ENCODE measurements around the gene MCM10. TPM values are rescaled to one million over a fixed set of nuclear protein-coding genes. Genes with fewer than 3 reads are reported as not detected.
A peak's percentile ranks its signal among the peaks of the same experiment; 100 is the strongest.

MCM10 gene
- total RNA-seq, 2 donors from 2014 or later, result 38.2 to 44.8 TPM

- Mint-ChIP-seq H3K9me3 (no peaks in the 10 kb centered on the region), H3K27me3 (ENCODE audit: insufficient read depth) (no peaks in the 10 kb centered on the region), H3K4me1 (no peaks in the 10 kb centered on the region), H3K36me3 (ENCODE audit: low read depth) (peaks cover 77% of the 10 kb centered on the region), H3K27ac (no peak overlapping the region), H3K4me3 (no peak overlapping the region)
- 95 to 100% methylated on average over 6 of the region's 6 CpGs for WGBS, 2 experiments (ENCODE audit: insufficient coverage in 1 of 2, insufficient read length in 1 of 2)
- Histone ChIP-seq H3K9me3 (ENCODE audit: control insufficient read depth, low read length) (no peaks in the 10 kb centered on the region), H3K4me3 (ENCODE audit: low read length) (no peak overlapping the region), H3K9ac (ENCODE audit: extremely low read depth, low read length, poor library complexity, severe bottlenecking) (no peak overlapping the region), H3K36me3 (ENCODE audit: control insufficient read depth, insufficient read depth, low read length) (peaks cover 71% of the 10 kb centered on the region), H3K27ac (ENCODE audit: low read depth, low read length) (no peak overlapping the region), H3K27me3 (ENCODE audit: control insufficient read depth, insufficient read depth, low read length, poor library complexity, severe bottlenecking) (no peaks in the 10 kb centered on the region), H3K4me1 (ENCODE audit: control insufficient read depth, insufficient read depth, low read length) (no peaks in the 10 kb centered on the region)
- TF ChIP-seq CTCF (conservative IDR thresholded peaks at IDR 0.05), result no peak
- DNase-seq, result no peak
These were observed 39.8 kb downstream of the MCM10 start for GRCh38 chr10:13201132-13201531.

- WGBS, 2 experiments (ENCODE audit: insufficient coverage in 1 of 2, insufficient read length in 1 of 2), result 91 to 96% methylated on average over 8 to 9 of the region's 9 CpGs
- no peaks in the 10 kb centered on the region for H3K4me1 ChIP-seq (ENCODE audit: control insufficient read depth, insufficient read depth, low read length)
- no peak overlapping the region for H3K9ac ChIP-seq (ENCODE audit: extremely low read depth, low read length, poor library complexity, severe bottlenecking)
- H3K27ac ChIP-seq (ENCODE audit: low read depth, low read length), result no peak overlapping the region
- H3K27me3 Mint-ChIP-seq (ENCODE audit: insufficient read depth), result no peaks in the 10 kb centered on the region
- DNase-seq, result no peak
- H3K36me3 Mint-ChIP-seq (ENCODE audit: low read depth), result peaks cover 66% of the 10 kb centered on the region
- no peaks in the 10 kb centered on the region for H3K27me3 ChIP-seq (ENCODE audit: control insufficient read depth, insufficient read depth, low read length, poor library complexity, severe bottlenecking)
- no peak overlapping the region for H3K27ac Mint-ChIP-seq
- no peak overlapping the region for H3K4me3 ChIP-seq (ENCODE audit: low read length)
- no peak overlapping the region for H3K4me3 Mint-ChIP-seq
- H3K9me3 Mint-ChIP-seq, result no peaks in the 10 kb centered on the region
- no peaks in the 10 kb centered on the region for H3K9me3 ChIP-seq (ENCODE audit: control insufficient read depth, low read length)
- H3K36me3 ChIP-seq (ENCODE audit: control insufficient read depth, insufficient read depth, low read length), result peaks cover 53% of the 10 kb centered on the region
- no peak for TF ChIP-seq CTCF (conservative IDR thresholded peaks at IDR 0.05)
- no peaks in the 10 kb centered on the region for H3K4me1 Mint-ChIP-seq
These were observed 44.7 kb downstream of the MCM10 start for GRCh38 chr10:13206091-13206490.

- Histone ChIP-seq H3K4me1 (ENCODE audit: control insufficient read depth, insufficient read depth, low read length) (no peaks in the 10 kb centered on the region), H3K27ac (ENCODE audit: low read depth, low read length) (no peak overlapping the region), H3K9me3 (ENCODE audit: control insufficient read depth, low read length) (no peaks in the 10 kb centered on the region), H3K36me3 (ENCODE audit: control insufficient read depth, insufficient read depth, low read length) (peaks cover 53% of the 10 kb centered on the region), H3K27me3 (ENCODE audit: control insufficient read depth, insufficient read depth, low read length, poor library complexity, severe bottlenecking) (no peaks in the 10 kb centered on the region), H3K9ac (ENCODE audit: extremely low read depth, low read length, poor library complexity, severe bottlenecking) (no peak overlapping the region), H3K4me3 (ENCODE audit: low read length) (no peak overlapping the region)
- Mint-ChIP-seq H3K27me3 (ENCODE audit: insufficient read depth) (no peaks in the 10 kb centered on the region), H3K4me3 (no peak overlapping the region), H3K9me3 (no peaks in the 10 kb centered on the region), H3K4me1 (no peaks in the 10 kb centered on the region), H3K36me3 (ENCODE audit: low read depth) (peaks cover 63% of the 10 kb centered on the region), H3K27ac (no peak overlapping the region)
- DNase-seq, result no peak
- TF ChIP-seq CTCF (conservative IDR thresholded peaks at IDR 0.05), result peak; percentile 80
- 72 to 97% methylated on average over 3 to 5 of the region's 5 CpGs for WGBS, 2 experiments (ENCODE audit: insufficient coverage in 1 of 2, insufficient read length in 1 of 2)
These were observed 45.4 kb downstream of the MCM10 start for GRCh38 chr10:13206546-13207443.
